ENCODE results near the gene EDC4.

DNA sequence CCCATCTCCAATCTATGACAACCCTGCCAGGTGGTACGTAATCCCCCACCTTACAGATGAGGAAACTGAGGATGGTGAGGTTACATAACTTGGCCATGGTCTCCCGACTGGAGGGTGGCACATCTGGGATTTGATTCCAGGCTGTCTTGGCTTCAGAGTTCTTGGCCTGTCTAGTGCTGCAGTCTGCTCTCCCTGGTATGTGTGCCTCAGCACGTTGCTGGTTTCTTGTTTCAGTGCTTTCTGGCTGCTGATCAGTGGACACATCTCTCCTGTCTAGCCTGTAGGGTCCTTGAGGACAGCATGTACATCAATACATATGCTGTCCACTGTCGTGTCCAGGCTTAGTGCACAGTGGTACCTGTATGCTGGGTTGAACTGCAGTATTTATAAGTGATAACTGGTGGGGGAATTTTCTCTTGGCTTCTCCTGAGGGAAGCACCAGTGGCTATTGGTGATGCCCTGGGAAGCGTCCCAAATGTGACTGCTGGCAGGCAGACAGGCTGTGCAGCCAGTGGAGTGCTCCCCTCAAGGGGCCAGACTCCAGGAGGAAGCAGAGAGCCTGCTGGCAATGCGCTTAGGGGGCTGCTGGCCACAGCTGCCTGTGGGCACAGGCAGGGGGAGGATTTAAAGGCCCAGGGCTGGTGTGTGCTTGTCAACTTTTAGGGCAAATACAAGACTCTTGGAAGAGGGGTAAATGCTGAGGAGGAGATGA is 44.4 kb downstream of the EDC4 start:
- TF ChIP-seq EZH2 (IDR thresholded peaks at IDR 0.05) (no peak), POLR2AphosphoS5 (IDR thresholded peaks at IDR 0.05; ENCODE audit: borderline replicate concordance, low read depth, low read length) (no peak)

All from SK-N-MC (cell line).